Activated CD4-positive, CD25-positive, alpha-beta regulatory T cell (primary cell): Measurements from ENCODE around the gene RHPN2.
"Not testable (repeated sequence)": the region's sequence is repeated elsewhere in the genome, so short reads cannot be mapped to it uniquely, and the experiment has no call there.

Experiments
- DNase-seq, 4 experiments: peaks; one replicate each; lab custom pipeline; 2025; lab: John Stamatoyannopoulos, UW

RHPN2 gene

DNA sequence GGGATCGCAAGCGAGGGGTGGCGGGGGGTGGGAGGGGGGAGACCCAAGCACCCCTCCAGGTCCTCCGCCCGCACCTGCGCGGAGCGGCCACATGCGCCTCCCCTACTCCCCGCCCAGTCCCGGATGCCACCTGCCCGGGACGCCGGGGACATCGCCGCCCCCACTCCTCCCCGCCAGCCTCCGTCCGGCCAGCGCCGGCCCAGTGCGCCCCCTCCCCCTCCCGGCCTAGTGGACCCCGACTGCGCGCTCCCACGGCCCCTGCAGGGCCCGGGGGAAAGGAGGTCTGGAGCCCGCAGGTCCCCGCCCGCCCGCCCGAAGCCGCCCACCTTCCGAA, 263 bp downstream of the RHPN2 start:
- DNase-seq: no peak

GRCh38 chr19:33063753-33064457, 783 bp downstream of the RHPN2 start:
- no peak for DNase-seq

DNA sequence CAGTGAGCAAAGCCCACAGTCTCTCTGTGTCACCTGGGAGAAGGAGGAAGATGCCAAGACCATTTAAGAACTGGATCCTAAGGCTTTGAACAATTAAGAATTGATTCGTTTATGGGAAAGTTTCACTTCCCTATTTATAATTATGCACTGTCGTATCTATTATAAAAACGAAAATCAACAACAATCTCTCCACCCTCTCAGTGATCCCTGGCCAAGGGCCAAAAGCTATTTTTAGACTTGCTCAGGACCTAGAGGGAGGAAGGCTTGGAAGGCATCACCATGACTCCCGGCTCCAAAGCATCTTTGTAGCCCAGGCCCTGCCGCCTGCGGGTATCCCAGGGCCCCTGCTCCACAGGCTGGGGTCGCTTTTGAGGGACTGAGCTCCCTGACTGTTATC, 1.3 kb downstream of the RHPN2 start:
- no peak for DNase-seq

GRCh38 chr19:33062902-33063301, 1.8 kb downstream of the RHPN2 start:
- no peak for DNase-seq

DNA sequence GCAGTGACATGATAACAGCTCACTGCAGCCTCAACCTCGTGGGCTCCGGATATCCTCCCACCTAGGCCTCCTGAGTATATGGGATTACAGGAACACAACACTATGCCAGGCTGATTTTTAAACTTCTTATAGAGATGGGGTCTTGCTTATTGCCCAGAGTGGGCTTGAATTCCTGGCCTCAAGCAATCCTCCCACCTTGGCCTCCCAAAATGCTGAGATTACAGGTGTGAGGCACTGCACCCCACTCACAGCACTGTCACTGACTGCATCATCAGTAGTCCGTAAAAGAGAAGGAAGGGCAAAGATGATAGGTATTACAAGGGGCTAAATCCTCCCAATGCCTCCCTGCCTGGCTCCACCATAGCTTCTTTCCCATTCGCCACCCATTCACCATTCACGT, 4.1 kb downstream of the RHPN2 start:
- DNase-seq: no peak

GRCh38 chr19:33055718-33056117, 9.0 kb downstream of the RHPN2 start:
- no peak for DNase-seq

GRCh38 chr19:33054623-33055022, 10.1 kb downstream of the RHPN2 start:
- DNase-seq: no peak

GRCh38 chr19:33052352-33052972, 12.2 kb downstream of the RHPN2 start:
- no peak for DNase-seq

GRCh38 chr19:33050110-33050509, 14.6 kb downstream of the RHPN2 start:
- no peak for DNase-seq

GRCh38 chr19:33048806-33049676, 15.6 kb downstream of the RHPN2 start:
- no peak for DNase-seq

DNA sequence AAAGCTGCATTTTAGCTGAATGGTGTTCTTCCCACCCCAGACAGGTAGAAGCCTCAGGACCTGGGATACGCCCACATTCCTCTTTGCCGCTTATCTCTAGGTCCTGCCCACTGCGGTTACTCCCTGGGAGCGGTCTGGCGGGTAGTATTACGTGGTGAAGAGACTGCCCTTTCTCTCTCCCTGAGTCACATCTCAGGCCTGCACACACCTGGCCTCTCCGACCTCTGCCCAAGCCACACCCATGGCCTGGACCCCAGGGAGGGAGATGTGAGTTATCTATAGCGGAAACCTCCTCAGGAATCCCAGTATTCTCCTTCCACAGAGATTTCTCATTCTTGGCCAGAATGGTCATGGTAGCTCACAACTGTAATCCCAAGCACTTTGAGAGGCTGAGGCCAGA, 17.3 kb downstream of the RHPN2 start:
- no peak for DNase-seq

GRCh38 chr19:33041828-33042160, 22.9 kb downstream of the RHPN2 start:
- not testable (repeated sequence) for DNase-seq

GRCh38 chr19:33040994-33041827, 23.5 kb downstream of the RHPN2 start:
- DNase-seq: no peak

DNA sequence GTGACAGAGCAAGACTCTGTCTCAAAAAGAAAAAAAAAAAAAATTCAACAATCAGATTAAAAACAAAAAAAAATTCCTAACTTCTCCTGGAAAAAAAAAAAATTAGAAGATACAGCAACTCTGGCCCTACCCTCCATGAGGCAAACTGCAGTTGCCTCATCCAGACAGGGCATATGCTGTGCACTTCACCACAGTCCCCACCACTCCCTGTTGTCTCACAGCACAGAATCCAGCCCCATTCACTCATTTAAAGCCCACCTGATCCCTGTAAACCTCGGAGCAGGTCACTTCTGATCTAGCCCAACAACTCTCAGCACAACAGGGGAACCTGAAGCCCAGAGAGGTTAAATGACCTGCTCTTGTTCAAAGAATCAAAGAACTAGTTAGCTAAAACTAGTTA, 24.9 kb downstream of the RHPN2 start:
- DNase-seq: no peak

- no peak for DNase-seq
These were observed 25.5 kb downstream of the RHPN2 start for GRCh38 chr19:33039108-33039599.

DNA sequence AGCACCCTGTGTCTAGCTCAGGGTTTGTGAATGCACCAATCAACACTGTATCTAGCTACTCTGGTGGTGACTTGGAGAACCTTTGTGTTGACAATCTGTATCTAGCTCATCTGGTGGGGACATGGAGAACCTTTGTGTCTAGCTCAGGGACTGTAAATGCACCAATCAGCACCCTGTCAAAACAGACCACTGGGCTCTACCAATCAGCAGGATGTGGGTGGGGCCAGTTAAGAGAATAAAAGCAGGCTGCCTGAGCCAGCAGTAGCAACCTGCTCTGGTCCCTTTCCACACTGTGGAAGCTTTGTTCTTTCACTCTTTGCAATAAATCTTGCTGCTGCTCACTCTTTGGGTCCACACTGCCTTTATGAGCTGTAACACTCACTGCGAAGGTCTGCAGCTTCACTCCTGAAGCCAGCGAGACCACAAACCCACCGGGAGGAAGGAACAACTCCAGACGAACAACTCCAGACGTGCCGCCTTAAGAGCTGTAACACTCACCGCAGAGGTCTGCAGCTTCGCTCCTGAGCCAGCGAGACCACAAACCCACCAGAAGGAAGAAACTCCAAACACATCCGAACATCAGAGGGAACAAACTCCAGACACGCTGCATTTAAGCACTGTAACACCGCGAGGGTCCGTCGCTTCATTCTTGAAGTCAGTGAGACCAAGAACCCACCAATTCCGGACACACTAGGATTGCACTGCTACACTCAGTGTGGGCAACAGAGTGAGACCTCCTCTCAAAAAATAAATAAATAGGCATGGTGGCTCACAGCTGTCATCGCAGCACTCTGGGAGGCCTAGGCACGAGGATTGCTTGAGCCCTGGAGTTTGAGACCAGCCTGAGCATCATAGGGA, 27.3 kb downstream of the RHPN2 start:
- not testable (repeated sequence) for DNase-seq

DNA sequence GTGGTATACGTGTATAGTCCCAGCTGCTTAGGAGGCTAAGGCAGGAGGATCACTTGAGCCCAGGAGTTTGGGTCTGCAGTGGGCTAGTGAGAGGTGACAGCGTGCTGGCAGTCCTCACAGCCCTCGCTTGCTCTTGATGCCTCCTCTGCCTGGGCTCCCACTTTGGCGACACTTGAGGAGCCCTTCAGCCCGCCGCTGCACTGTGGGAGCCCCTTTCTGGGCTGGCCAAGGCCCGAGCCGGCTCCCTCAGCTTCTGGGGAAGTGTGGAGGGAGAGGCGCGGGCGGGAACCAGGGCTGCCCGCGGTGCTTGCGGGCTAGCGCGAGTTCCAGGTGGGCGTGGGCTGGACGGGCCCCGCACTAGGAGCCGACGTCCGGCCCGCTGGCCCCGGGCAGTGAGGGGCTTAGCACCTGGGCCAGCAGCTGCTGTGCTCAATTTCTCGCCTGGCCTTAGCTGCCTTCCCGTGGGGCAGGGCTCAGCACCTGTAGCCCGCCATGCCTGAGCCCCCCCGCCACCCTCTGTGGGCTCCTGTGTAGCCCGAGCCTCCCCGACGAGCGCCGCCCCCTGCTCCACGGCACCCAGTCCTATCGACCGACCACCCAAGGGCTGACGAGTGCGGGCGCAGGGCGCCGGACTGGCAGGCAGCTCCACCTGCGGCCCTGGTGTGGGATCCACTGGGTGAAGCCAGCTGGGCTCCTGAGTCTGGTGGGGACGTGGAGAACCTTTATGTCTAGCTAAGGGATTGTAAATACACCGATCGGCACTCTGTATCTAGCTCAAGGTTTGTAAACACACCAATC, 28.1 kb downstream of the RHPN2 start:
- DNase-seq: not testable (repeated sequence)

GRCh38 chr19:33035461-33035860, 29.2 kb downstream of the RHPN2 start:
- DNase-seq: no peak

- no peak for DNase-seq
These were observed 32.4 kb downstream of the RHPN2 start for GRCh38 chr19:33032218-33032781.

GRCh38 chr19:33029746-33030303, 34.9 kb downstream of the RHPN2 start:
- no peak for DNase-seq
